ENCODE data around the gene SH3TC2. TPM values are rescaled to one million over a fixed set of nuclear protein-coding genes. Genes with fewer than 3 reads are reported as not detected.

The SH3TC2 gene
- polyA plus RNA-seq, 1 of the 3 experiments (the other 2 are of a cell fraction), result 1.1 TPM

GRCh38 chr5:148978370-148979082 lies 84.3 kb downstream of the SH3TC2 start:
- POLR2A ChIA-PET, result no interaction called here
- no peak overlapping the region for H3K9ac ChIP-seq
- no peaks in the 10 kb centered on the region for H3K9me3 ChIP-seq
- no peak for DNase-seq
- no peaks in the 10 kb centered on the region for H4K20me1 ChIP-seq (ENCODE audit: insufficient read depth)
- H3K4me3 ChIP-seq (ENCODE audit: low read depth in 2 of 2, low read length in 1 of 2), result no peak overlapping the region
- TF ChIP-seq MEF2A (IDR thresholded peaks at IDR 0.05; ENCODE audit: borderline replicate concordance, low read depth) (no peak), EZH2phosphoT487 (IDR thresholded peaks at IDR 0.05; ENCODE audit: borderline replicate concordance, low read depth) (no peak), TEAD4 (IDR thresholded peaks at IDR 0.05; ENCODE audit: borderline replicate concordance, insufficient read depth) (no peak), RFX5 (IDR thresholded peaks at IDR 0.05; ENCODE audit: low read length) (no peak), SIN3A (IDR thresholded peaks at IDR 0.05; ENCODE audit: borderline replicate concordance, low read depth, low read length) (no peak), SMC3 (IDR thresholded peaks at IDR 0.05; ENCODE audit: low read depth, low read length) (no peak), FOXM1 (IDR thresholded peaks at IDR 0.05; ENCODE audit: low read depth) (no peak), RAD21 (IDR thresholded peaks at IDR 0.05; ENCODE audit: low read length) (no peak), PBX3 (IDR thresholded peaks at IDR 0.05) (no peak), ZBTB33 (IDR thresholded peaks at IDR 0.05; ENCODE audit: borderline replicate concordance, low read depth) (no peak), EP300 (IDR thresholded peaks at IDR 0.05; ENCODE audit: borderline replicate concordance in 1 of 2, low read depth in 1 of 2, low read length in 1 of 2) (no peak), TAF1 (IDR thresholded peaks at IDR 0.05; ENCODE audit: borderline replicate concordance, low read depth, low read length) (no peak), USF1 (IDR thresholded peaks at IDR 0.05; ENCODE audit: borderline replicate concordance, low read depth) (no peak), USF2 (IDR thresholded peaks at IDR 0.05; ENCODE audit: borderline replicate concordance, low read depth, low read length) (no peak), MXI1 (IDR thresholded peaks at IDR 0.05; ENCODE audit: low read depth, low read length) (no peak), GATA2 (CRISPR knock-in tag; IDR thresholded peaks at IDR 0.05) (no peak), FOXJ3 (CRISPR knock-in tag; IDR thresholded peaks at IDR 0.05) (no peak)
- no peaks in the 10 kb centered on the region for H3K79me2 ChIP-seq (ENCODE audit: insufficient read depth)
- no peaks in the 10 kb centered on the region for H3K36me3 ChIP-seq (replicated peaks in 1 of 2; ENCODE audit: control insufficient read depth in 1 of 2, insufficient read depth in 2 of 2, low read length in 1 of 2)
- CTCF ChIA-PET, result interaction anchor here (0.6 to 2.6 kb wide), 7 partner anchors 18 to 889 kb away, joined by 3 to 10 read pairs (median 6); no protein-coding TSS in a partner anchor
- H3F3A ChIP-seq (replicated peaks; ENCODE audit: insufficient read depth), result peaks cover 26% of the 10 kb centered on the region
- no peaks in the 10 kb centered on the region for H3K27me3 ChIP-seq (ENCODE audit: insufficient read depth)
- peaks cover 11 to 26% of the 10 kb centered on the region in 2 experiments for H3K4me1 ChIP-seq (ENCODE audit: control insufficient read depth in 1 of 2, insufficient read depth in 2 of 2, low read depth in 1 of 2, low read length in 1 of 2)
- WGBS (ENCODE audit: low lambda C conversion rate), result 70% methylated on average over 7 of the region's 7 CpGs
- H2AFZ ChIP-seq (ENCODE audit: low read depth), result no peak overlapping the region
- H3K9me2 ChIP-seq, result no peaks in the 10 kb centered on the region
- H3K27ac ChIP-seq (ENCODE audit: low read depth in 2 of 2, low read length in 1 of 2), result no peak overlapping the region
- no peak overlapping the region for H3K4me2 ChIP-seq

All from SK-N-SH (cell line).